Measurements from ENCODE around the gene OR10AD1. TPM values are rescaled to one million over a fixed set of nuclear protein-coding genes. Genes with fewer than 3 reads are reported as not detected.

Gene OR10AD1
- total RNA-seq, 1 experiment from 2014 or later, result not detected

DNA sequence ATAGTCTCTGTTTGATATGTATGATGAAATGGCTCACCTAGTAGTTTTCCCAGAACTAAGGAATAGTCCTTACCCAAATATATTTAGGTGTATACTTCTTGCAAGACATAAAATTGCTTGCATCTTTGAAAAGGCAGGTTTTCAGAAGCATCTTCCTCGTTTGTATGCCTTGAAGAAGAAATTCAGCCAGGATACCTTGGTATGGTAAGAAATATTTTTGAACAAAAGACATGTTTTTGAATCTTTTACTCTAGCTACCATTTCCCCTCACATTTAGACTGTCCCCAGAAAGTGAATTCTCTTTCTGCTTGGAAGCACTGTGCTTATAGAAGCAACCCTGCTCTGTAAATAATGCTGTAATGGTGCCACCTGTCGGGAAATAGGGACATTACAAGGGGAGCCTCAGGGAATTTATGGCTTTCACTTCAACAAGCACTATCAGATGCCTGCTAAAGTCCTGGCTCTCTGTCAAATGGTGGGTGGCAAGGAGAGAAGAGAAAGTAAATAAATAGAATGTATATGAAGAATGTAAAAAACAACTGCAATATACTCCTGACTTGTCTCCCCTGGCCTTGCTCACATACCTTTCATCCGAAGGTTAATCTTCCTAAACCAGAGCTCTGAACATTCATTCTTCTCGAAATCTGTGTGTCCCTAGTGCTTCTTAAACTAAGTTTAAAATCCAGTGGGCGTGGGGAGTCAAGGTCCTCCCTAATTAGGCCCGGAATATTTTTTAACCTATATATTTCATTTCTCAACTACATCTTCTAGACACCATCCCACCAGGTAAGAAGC, 13.6 kb downstream of the OR10AD1 start:
- H3K4me3 Mint-ChIP-seq, result no peak overlapping the region
- no peak overlapping the region for H3K27ac Mint-ChIP-seq
- H3K27me3 Mint-ChIP-seq (ENCODE audit: low read depth), result peaks cover 90% of the 10 kb centered on the region
- POLR2A ChIA-PET, result no interaction called here
- peak; percentile 79 for DNase-seq (ENCODE audit: low spot score)
- 0 out of 2 replicates have a peak, but pooled peaks cover 3% of the 10 kb centered on the region for H3K9me3 Mint-ChIP-seq
- ATAC-seq, result peak; percentile 76
- CTCF ChIA-PET, result interaction anchor here (0.6 to 2.9 kb wide), 20 partner anchors 8 to 580 kb away, joined by 3 to 20 read pairs (median 4); partner anchors contain the start of genes ASB8, PFKM and TMEM106C
- H3K36me3 Mint-ChIP-seq, result no peaks in the 10 kb centered on the region
- H3K4me1 Mint-ChIP-seq, result peaks cover 15% of the 10 kb centered on the region
- TF ChIP-seq KAT7 (CRISPR knock-in tag; IDR thresholded peaks at IDR 0.05; ENCODE audit: borderline replicate concordance), result no peak
- TF ChIP-seq, protein P1, sequence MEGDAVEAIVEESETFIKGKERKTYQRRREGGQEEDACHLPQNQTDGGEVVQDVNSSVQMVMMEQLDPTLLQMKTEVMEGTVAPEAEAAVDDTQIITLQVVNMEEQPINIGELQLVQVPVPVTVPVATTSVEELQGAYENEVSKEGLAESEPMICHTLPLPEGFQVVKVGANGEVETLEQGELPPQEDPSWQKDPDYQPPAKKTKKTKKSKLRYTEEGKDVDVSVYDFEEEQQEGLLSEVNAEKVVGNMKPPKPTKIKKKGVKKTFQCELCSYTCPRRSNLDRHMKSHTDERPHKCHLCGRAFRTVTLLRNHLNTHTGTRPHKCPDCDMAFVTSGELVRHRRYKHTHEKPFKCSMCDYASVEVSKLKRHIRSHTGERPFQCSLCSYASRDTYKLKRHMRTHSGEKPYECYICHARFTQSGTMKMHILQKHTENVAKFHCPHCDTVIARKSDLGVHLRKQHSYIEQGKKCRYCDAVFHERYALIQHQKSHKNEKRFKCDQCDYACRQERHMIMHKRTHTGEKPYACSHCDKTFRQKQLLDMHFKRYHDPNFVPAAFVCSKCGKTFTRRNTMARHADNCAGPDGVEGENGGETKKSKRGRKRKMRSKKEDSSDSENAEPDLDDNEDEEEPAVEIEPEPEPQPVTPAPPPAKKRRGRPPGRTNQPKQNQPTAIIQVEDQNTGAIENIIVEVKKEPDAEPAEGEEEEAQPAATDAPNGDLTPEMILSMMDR (IDR thresholded peaks at IDR 0.05), result peak; percentile 63

DNA sequence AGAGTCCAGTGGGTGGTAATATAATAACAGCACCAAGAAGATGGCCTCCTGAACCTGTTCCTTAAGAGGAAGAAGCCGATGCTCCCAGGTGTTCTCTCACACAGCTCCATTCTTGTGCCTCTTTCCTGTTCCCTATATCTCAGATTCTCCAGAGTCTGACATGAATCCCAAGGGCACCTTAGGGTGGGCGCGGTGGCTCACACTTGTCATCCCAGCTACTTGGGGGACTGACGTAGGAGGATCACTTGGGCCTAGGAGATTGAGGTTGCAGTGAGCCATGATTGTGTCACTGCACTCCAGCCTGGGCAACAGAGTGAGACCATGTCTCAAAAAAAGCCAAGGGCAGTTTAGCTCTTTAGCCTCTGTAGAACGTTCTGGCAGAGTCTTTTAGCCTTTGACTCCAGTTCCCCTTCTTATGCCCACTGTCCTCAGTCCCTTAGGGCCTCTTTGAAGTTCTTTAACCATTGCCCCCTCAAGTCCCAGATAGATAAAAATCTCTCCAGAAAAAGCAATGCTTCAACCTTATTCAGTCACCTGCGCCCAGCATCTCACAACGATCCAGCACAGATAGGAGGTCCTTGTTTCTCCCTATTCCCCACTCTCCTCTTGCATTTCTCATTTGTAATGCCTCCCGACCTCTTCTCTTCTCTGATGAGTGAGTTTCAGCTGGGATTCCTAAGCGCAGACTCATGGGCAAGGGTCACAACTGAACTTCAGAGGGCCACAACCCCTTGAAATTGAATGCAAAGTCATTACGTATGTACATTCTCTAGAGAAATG, 15.0 kb downstream of the OR10AD1 start:
- Mint-ChIP-seq H3K27ac (no peak overlapping the region), H3K4me1 (peaks cover 17% of the 10 kb centered on the region), H3K4me3 (no peak overlapping the region), H3K9me3 (0 out of 2 replicates have a peak, but pooled peaks cover 3% of the 10 kb centered on the region), H3K36me3 (no peaks in the 10 kb centered on the region), H3K27me3 (ENCODE audit: low read depth) (peaks cover 89% of the 10 kb centered on the region)
- ChIA-PET POLR2A (interaction anchor here (0.6 kb wide), 1 partner anchor 20 kb away, joined by 3 read pairs; no protein-coding TSS in a partner anchor), CTCF (interaction anchor here (1.4 to 2.9 kb wide), 4 partner anchors 10 to 186 kb away, joined by 3 to 20 read pairs (median 10); partner anchors contain the start of gene ASB8)
- no peak for TF ChIP-seq ZNF232 (CRISPR knock-in tag; IDR thresholded peaks at IDR 0.05)
- no peak for TF ChIP-seq JAZF1 (CRISPR knock-in tag; IDR thresholded peaks at IDR 0.05)
- TF ChIP-seq, protein P2, sequence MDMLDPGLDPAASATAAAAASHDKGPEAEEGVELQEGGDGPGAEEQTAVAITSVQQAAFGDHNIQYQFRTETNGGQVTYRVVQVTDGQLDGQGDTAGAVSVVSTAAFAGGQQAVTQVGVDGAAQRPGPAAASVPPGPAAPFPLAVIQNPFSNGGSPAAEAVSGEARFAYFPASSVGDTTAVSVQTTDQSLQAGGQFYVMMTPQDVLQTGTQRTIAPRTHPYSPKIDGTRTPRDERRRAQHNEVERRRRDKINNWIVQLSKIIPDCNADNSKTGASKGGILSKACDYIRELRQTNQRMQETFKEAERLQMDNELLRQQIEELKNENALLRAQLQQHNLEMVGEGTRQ (CRISPR knock-in tag; IDR thresholded peaks at IDR 0.05), result no peak
- no peak for TF ChIP-seq RORB (CRISPR knock-in tag; IDR thresholded peaks at IDR 0.05)
- TF ChIP-seq SMAD4 (CRISPR knock-in tag; IDR thresholded peaks at IDR 0.05), result no peak
- no peak for TF ChIP-seq GTF2I (CRISPR knock-in tag; conservative IDR thresholded peaks at IDR 0.05)
- TF ChIP-seq, protein P3, sequence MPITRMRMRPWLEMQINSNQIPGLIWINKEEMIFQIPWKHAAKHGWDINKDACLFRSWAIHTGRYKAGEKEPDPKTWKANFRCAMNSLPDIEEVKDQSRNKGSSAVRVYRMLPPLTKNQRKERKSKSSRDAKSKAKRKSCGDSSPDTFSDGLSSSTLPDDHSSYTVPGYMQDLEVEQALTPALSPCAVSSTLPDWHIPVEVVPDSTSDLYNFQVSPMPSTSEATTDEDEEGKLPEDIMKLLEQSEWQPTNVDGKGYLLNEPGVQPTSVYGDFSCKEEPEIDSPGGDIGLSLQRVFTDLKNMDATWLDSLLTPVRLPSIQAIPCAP (CRISPR knock-in tag; IDR thresholded peaks at IDR 0.05), result no peak
- TF ChIP-seq, protein P4, sequence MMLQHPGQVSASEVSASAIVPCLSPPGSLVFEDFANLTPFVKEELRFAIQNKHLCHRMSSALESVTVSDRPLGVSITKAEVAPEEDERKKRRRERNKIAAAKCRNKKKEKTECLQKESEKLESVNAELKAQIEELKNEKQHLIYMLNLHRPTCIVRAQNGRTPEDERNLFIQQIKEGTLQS (CRISPR knock-in tag; conservative IDR thresholded peaks at IDR 0.05), result no peak
- TF ChIP-seq CREM (CRISPR knock-in tag; IDR thresholded peaks at IDR 0.05), result no peak
- ATAC-seq (no peak), DNase-seq (ENCODE audit: low spot score) (no peak)

DNA sequence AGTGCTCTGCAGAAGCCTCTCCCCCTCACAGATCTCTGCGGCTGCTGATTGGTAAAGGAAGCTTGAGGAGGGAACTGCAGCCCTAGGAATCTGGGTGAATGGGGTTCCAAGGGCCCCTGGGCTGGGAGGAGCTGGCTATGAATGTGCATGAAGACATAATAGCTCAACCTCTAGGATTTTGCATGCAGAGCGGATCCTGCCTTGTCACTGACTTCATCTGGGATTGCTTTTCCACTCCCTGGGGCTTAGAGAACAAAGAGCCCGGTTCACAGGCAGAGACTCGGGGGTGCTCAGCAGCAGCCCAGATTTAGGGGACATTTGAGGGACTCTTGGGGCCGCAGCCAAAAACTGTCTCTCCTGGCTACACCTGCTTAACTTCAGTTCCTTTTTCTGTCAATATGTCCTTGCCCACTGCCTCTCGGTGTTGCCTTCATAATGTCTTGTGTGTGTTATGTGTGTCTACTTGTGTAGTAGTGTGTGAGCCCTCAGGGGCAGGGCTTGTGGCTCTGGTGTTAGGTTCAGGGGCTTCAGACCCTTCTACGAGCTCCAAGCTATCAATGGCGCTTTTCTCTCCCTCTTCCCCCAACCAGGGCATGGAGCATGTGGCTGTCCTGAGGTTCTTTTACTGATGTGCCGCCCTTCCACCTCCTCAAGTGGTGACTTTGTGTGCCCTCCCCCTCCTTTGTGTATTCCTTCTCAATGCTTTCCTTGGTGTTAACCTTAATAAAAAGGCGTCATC, 17.7 kb downstream of the OR10AD1 start:
- no peaks in the 10 kb centered on the region for H3K9me3 Mint-ChIP-seq
- peak; percentile 29 for ATAC-seq
- ChIA-PET CTCF (interaction anchor here (0.6 to 3.2 kb wide), 10 partner anchors 10 to 348 kb away, joined by 3 to 25 read pairs (median 4); partner anchors contain the start of genes ASB8, PFKM and VDR), POLR2A (interaction anchor here (0.5 to 1.1 kb wide), 2 partner anchors 28 to 551 kb away, joined by 3 to 4 read pairs; partner anchors contain the start of gene ASB8)
- DNase-seq (ENCODE audit: low spot score), result peak; percentile 30
- peaks cover 94% of the 10 kb centered on the region for H3K27me3 Mint-ChIP-seq (ENCODE audit: low read depth)
- H3K4me1 Mint-ChIP-seq, result peaks cover 23% of the 10 kb centered on the region
- no peaks in the 10 kb centered on the region for H3K36me3 Mint-ChIP-seq
- H3K4me3 Mint-ChIP-seq, result peak overlapping the region; percentile 81
- H3K27ac Mint-ChIP-seq, result no peak overlapping the region
- TF ChIP-seq, protein P5, sequence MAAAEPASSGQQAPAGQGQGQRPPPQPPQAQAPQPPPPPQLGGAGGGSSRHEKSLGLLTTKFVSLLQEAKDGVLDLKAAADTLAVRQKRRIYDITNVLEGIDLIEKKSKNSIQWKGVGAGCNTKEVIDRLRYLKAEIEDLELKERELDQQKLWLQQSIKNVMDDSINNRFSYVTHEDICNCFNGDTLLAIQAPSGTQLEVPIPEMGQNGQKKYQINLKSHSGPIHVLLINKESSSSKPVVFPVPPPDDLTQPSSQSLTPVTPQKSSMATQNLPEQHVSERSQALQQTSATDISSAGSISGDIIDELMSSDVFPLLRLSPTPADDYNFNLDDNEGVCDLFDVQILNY (CRISPR knock-in tag; IDR thresholded peaks at IDR 0.05), result no peak
- TF ChIP-seq, protein P6, sequence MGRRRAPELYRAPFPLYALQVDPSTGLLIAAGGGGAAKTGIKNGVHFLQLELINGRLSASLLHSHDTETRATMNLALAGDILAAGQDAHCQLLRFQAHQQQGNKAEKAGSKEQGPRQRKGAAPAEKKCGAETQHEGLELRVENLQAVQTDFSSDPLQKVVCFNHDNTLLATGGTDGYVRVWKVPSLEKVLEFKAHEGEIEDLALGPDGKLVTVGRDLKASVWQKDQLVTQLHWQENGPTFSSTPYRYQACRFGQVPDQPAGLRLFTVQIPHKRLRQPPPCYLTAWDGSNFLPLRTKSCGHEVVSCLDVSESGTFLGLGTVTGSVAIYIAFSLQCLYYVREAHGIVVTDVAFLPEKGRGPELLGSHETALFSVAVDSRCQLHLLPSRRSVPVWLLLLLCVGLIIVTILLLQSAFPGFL (CRISPR knock-in tag; IDR thresholded peaks at IDR 0.05; ENCODE audit: borderline replicate concordance), result no peak
- TF ChIP-seq ZNF423 (CRISPR knock-in tag; IDR thresholded peaks at IDR 0.05) (no peak), ZBTB21 (CRISPR knock-in tag; IDR thresholded peaks at IDR 0.05; ENCODE audit: borderline replicate concordance) (no peak), ZNF232 (CRISPR knock-in tag; IDR thresholded peaks at IDR 0.05) (no peak)
- TF ChIP-seq, protein P7, sequence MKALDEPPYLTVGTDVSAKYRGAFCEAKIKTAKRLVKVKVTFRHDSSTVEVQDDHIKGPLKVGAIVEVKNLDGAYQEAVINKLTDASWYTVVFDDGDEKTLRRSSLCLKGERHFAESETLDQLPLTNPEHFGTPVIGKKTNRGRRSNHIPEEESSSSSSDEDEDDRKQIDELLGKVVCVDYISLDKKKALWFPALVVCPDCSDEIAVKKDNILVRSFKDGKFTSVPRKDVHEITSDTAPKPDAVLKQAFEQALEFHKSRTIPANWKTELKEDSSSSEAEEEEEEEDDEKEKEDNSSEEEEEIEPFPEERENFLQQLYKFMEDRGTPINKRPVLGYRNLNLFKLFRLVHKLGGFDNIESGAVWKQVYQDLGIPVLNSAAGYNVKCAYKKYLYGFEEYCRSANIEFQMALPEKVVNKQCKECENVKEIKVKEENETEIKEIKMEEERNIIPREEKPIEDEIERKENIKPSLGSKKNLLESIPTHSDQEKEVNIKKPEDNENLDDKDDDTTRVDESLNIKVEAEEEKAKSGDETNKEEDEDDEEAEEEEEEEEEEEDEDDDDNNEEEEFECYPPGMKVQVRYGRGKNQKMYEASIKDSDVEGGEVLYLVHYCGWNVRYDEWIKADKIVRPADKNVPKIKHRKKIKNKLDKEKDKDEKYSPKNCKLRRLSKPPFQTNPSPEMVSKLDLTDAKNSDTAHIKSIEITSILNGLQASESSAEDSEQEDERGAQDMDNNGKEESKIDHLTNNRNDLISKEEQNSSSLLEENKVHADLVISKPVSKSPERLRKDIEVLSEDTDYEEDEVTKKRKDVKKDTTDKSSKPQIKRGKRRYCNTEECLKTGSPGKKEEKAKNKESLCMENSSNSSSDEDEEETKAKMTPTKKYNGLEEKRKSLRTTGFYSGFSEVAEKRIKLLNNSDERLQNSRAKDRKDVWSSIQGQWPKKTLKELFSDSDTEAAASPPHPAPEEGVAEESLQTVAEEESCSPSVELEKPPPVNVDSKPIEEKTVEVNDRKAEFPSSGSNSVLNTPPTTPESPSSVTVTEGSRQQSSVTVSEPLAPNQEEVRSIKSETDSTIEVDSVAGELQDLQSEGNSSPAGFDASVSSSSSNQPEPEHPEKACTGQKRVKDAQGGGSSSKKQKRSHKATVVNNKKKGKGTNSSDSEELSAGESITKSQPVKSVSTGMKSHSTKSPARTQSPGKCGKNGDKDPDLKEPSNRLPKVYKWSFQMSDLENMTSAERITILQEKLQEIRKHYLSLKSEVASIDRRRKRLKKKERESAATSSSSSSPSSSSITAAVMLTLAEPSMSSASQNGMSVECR (CRISPR knock-in tag; IDR thresholded peaks at IDR 0.05; ENCODE audit: borderline replicate concordance), result no peak

Data from WTC11 (cell line).